DMS 273 (cell line): ENCODE data around the gene ETV1.
"Not testable (repeated sequence)": the region's sequence is repeated elsewhere in the genome, so short reads cannot be mapped to it uniquely, and the experiment has no call there.

Experiments
- DNase-seq: peaks from one replicate; lab custom pipeline; 2025; ENCODE audit not compliant: unreplicated experiment; lab: John Stamatoyannopoulos, UW

The ETV1 gene

GRCh38 chr7:13933091-13933490, 56.4 kb downstream of the ETV1 start:
- DNase-seq, result no peak

- DNase-seq, result no peak
Measured at GRCh38 chr7:13932131-13932530, 57.3 kb downstream of the ETV1 start.

- DNase-seq, result no peak
Measured at GRCh38 chr7:13921062-13921461, 68.4 kb downstream of the ETV1 start.

GRCh38 chr7:13920053-13920697, 69.3 kb downstream of the ETV1 start:
- DNase-seq, result peak; percentile 93

GRCh38 chr7:13918333-13918732, 71.1 kb downstream of the ETV1 start:
- not testable (repeated sequence) for DNase-seq

GRCh38 chr7:13917103-13917502, 72.4 kb downstream of the ETV1 start:
- not testable (repeated sequence) for DNase-seq

- DNase-seq, result no peak
Measured at GRCh38 chr7:13915891-13916290, 73.6 kb downstream of the ETV1 start.

GRCh38 chr7:13912715-13913278, 76.7 kb downstream of the ETV1 start:
- DNase-seq, result no peak

GRCh38 chr7:13911909-13912308, 77.6 kb downstream of the ETV1 start:
- peak; percentile 17 for DNase-seq

- DNase-seq, result no peak
Measured at GRCh38 chr7:13910805-13911551, 78.5 kb downstream of the ETV1 start.

- no peak for DNase-seq
Measured at GRCh38 chr7:13908667-13909397, 80.6 kb downstream of the ETV1 start.

GRCh38 chr7:13907831-13908230, 81.6 kb downstream of the ETV1 start:
- DNase-seq, result no peak

GRCh38 chr7:13904689-13905088, 84.8 kb downstream of the ETV1 start:
- DNase-seq, result no peak

- DNase-seq, result no peak
Measured at GRCh38 chr7:13904007-13904406, 85.5 kb downstream of the ETV1 start.

GRCh38 chr7:13901577-13901976, 87.9 kb downstream of the ETV1 start:
- DNase-seq, result no peak

- DNase-seq, result no peak
Measured at GRCh38 chr7:13898957-13899670, 90.4 kb downstream of the ETV1 start.

GRCh38 chr7:13897819-13898218, 91.6 kb downstream of the ETV1 start:
- no peak for DNase-seq

GRCh38 chr7:13894954-13895353, 94.5 kb downstream of the ETV1 start:
- DNase-seq, result no peak

- no peak for DNase-seq
Measured at GRCh38 chr7:13894377-13894776, 95.1 kb downstream of the ETV1 start.

GRCh38 chr7:13890793-13891192, 98.7 kb downstream of the ETV1 start:
- no peak for DNase-seq

GRCh38 chr7:13886356-13886755, 103.1 kb downstream of the ETV1 start:
- no peak for DNase-seq
